ENCODE measurements around the gene TP53RK. TPM values are rescaled to one million over a fixed set of nuclear protein-coding genes. Genes with fewer than 3 reads are reported as not detected.

TP53RK gene
- polyA plus RNA-seq, 1 of the 3 experiments (the other 2 are of a cell fraction): 5.5 TPM

DNA sequence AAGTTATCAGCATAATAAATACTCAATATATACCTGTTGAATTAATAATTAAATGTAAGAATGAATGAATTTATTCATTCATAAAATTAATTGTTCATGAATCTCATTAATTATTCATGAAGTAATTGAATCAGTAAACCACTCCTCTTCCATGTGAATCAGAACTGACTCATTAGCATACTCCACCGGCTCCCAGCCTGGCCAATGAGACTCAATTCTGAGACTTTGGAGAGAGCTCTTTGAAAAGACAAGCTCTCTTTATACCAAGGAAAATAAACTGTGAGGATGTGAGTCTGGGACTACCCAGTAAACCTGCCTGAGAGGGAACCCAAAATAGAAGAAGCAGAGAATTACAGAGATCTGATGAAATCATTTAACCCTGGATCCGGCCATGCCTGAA is 11.8 kb upstream of the TP53RK start (continued):
- no peak for TF ChIP-seq SIN3A (IDR thresholded peaks at IDR 0.05; ENCODE audit: borderline replicate concordance, low read depth, low read length)
- TF ChIP-seq YY1 (IDR thresholded peaks at IDR 0.05; ENCODE audit: low read depth): no peak
- TF ChIP-seq, protein P1, sequence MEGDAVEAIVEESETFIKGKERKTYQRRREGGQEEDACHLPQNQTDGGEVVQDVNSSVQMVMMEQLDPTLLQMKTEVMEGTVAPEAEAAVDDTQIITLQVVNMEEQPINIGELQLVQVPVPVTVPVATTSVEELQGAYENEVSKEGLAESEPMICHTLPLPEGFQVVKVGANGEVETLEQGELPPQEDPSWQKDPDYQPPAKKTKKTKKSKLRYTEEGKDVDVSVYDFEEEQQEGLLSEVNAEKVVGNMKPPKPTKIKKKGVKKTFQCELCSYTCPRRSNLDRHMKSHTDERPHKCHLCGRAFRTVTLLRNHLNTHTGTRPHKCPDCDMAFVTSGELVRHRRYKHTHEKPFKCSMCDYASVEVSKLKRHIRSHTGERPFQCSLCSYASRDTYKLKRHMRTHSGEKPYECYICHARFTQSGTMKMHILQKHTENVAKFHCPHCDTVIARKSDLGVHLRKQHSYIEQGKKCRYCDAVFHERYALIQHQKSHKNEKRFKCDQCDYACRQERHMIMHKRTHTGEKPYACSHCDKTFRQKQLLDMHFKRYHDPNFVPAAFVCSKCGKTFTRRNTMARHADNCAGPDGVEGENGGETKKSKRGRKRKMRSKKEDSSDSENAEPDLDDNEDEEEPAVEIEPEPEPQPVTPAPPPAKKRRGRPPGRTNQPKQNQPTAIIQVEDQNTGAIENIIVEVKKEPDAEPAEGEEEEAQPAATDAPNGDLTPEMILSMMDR (IDR thresholded peaks at IDR 0.05): no peak

DNA sequence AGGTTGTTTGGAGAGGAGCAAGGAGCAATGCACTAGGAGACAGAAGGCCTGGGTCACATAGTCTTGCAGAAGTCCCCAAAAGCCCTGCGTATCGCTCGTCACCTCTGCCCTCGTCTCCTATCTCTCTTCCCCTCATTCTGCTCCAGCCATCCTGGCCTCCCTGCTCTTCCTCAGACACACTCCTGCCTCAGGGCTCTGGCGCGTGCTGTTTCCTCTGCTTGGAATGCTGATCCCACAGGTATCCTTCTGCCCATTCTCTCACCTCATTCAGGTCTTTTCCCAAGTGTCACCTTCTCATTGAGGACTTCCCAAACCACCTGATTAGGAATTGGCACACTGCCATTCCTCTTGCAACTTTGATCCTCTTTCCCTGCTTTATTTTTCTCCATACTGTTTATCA is 11.2 kb upstream of the TP53RK start:
- CTCF ChIA-PET: interaction anchor here (0.9 to 1.3 kb wide), 2 partner anchors 15 to 172 kb away, joined by 3 to 4 read pairs; no protein-coding TSS in a partner anchor
- TF ChIP-seq EP300 (IDR thresholded peaks at IDR 0.05; ENCODE audit: borderline replicate concordance in 1 of 2, low read depth in 1 of 2, low read length in 1 of 2): no peak
- no peak for TF ChIP-seq MEF2A (IDR thresholded peaks at IDR 0.05; ENCODE audit: borderline replicate concordance, low read depth)
- no peak for TF ChIP-seq NFIC (IDR thresholded peaks at IDR 0.05; ENCODE audit: borderline replicate concordance)
- no peak for TF ChIP-seq SMC3 (IDR thresholded peaks at IDR 0.05; ENCODE audit: low read depth, low read length)
- TF ChIP-seq PBX3 (IDR thresholded peaks at IDR 0.05): no peak
- TF ChIP-seq, protein P2, sequence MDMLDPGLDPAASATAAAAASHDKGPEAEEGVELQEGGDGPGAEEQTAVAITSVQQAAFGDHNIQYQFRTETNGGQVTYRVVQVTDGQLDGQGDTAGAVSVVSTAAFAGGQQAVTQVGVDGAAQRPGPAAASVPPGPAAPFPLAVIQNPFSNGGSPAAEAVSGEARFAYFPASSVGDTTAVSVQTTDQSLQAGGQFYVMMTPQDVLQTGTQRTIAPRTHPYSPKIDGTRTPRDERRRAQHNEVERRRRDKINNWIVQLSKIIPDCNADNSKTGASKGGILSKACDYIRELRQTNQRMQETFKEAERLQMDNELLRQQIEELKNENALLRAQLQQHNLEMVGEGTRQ (IDR thresholded peaks at IDR 0.05; ENCODE audit: borderline replicate concordance, low read depth, low read length): no peak
- Histone ChIP-seq H3K9ac (no peak overlapping the region), H2AFZ (ENCODE audit: low read depth) (no peak overlapping the region), H3F3A (replicated peaks; ENCODE audit: insufficient read depth) (peaks cover 3% of the 10 kb centered on the region), H3K4me2 (no peak overlapping the region), H4K20me1 (ENCODE audit: insufficient read depth) (no peaks in the 10 kb centered on the region), H3K4me1 (ENCODE audit: control insufficient read depth in 1 of 2, insufficient read depth in 2 of 2, low read depth in 1 of 2, low read length in 1 of 2) (peaks cover 0 to 1% of the 10 kb centered on the region in 2 experiments; a peak in 1 of 4 replicates), H3K27ac (ENCODE audit: low read depth in 2 of 2, low read length in 1 of 2) (no peak overlapping the region), H3K36me3 (replicated peaks in 1 of 2; ENCODE audit: control insufficient read depth in 1 of 2, insufficient read depth in 2 of 2, low read length in 1 of 2) (no peaks in the 10 kb centered on the region), H3K79me2 (ENCODE audit: insufficient read depth) (no peaks in the 10 kb centered on the region), H3K9me3 (no peaks in the 10 kb centered on the region), H3K9me2 (no peaks in the 10 kb centered on the region), H3K27me3 (ENCODE audit: insufficient read depth) (no peaks in the 10 kb centered on the region), H3K4me3 (ENCODE audit: low read depth in 2 of 2, low read length in 1 of 2) (no peak overlapping the region)
- WGBS (ENCODE audit: low lambda C conversion rate): 87% methylated on average over 6 of the region's 6 CpGs
- DNase-seq: no peak
- POLR2A ChIA-PET: no interaction called here

- no peak overlapping the region for H3K4me3 ChIP-seq (ENCODE audit: low read depth in 2 of 2, low read length in 1 of 2)
- WGBS (ENCODE audit: low lambda C conversion rate): 61% methylated on average over 12 of the region's 12 CpGs
- H2AFZ ChIP-seq (ENCODE audit: low read depth): 0 out of 2 replicates have a peak overlapping the region, but pooled peaks have one; percentile 23
- ChIA-PET POLR2A (no interaction called here), CTCF (interaction anchor here (0.7 to 1.3 kb wide), 3 partner anchors 11 to 171 kb away, joined by 3 to 4 read pairs (median 3); partner anchors contain the start of gene TP53RK)
- H3K27me3 ChIP-seq (ENCODE audit: insufficient read depth): no peaks in the 10 kb centered on the region
- H3K9ac ChIP-seq: no peak overlapping the region
- H3K27ac ChIP-seq (ENCODE audit: low read depth in 2 of 2, low read length in 1 of 2): no peak overlapping the region
- no peaks in the 10 kb centered on the region for H3K9me2 ChIP-seq
- peaks cover 0 to 2% of the 10 kb centered on the region in 2 experiments; a peak in 1 of 4 replicates for H3K4me1 ChIP-seq (ENCODE audit: control insufficient read depth in 1 of 2, insufficient read depth in 2 of 2, low read depth in 1 of 2, low read length in 1 of 2)
- no peaks in the 10 kb centered on the region for H3K9me3 ChIP-seq
- no peak for DNase-seq
- no peaks in the 10 kb centered on the region for H3K79me2 ChIP-seq (ENCODE audit: insufficient read depth)
- no peak overlapping the region for H3K4me2 ChIP-seq
- TF ChIP-seq RAD21 (IDR thresholded peaks at IDR 0.05; ENCODE audit: low read length): peak; percentile 53; the same call in 1 of the 2 replicates
- TF ChIP-seq, protein P1 (IDR thresholded peaks at IDR 0.05): peak; percentile 59
- peak; percentile 20; the same call in 1 of the 2 replicates for TF ChIP-seq SMC3 (IDR thresholded peaks at IDR 0.05; ENCODE audit: low read depth, low read length)
- no peak for TF ChIP-seq FOXM1 (IDR thresholded peaks at IDR 0.05; ENCODE audit: low read depth)
- H4K20me1 ChIP-seq (ENCODE audit: insufficient read depth): no peaks in the 10 kb centered on the region
- no peaks in the 10 kb centered on the region for H3K36me3 ChIP-seq (replicated peaks in 1 of 2; ENCODE audit: control insufficient read depth in 1 of 2, insufficient read depth in 2 of 2, low read length in 1 of 2)
- H3F3A ChIP-seq (replicated peaks; ENCODE audit: insufficient read depth): peaks cover 3% of the 10 kb centered on the region
Observed at GRCh38 chr20:46699651-46700359, 10.6 kb upstream of the TP53RK start.
